Activated naive CD4-positive, alpha-beta T cell treated with anti-CD3 and anti-CD28 coated beads, Interleukin-2, amount 10 ng/mL, durations not matched to agents 7 days and 5 days (primary cell): ENCODE data around the gene SLC35F4.

Experiments used
- CTCF ChIA-PET: fragments of 350-600 bp; sonication (Branson Sonifier 250); formaldehyde crosslinking; loops from one replicate; lab custom pipeline; 2021; ENCODE audit warnings: antibody characterized with exemption; lab: Charles Lee
- DNase-seq: peaks from one replicate; pipeline ENCODE4 v3.0.0-alpha.2; 2020
- H3K27ac Mint-ChIP-seq: one replicate; pipeline ENCODE4 v1.8.0; 2021; ENCODE audit warnings: mild to moderate bottlenecking, moderate library complexity, mixed read lengths
- H3K27me3 Mint-ChIP-seq: one replicate; pipeline ENCODE4 v1.8.0; 2021; ENCODE audit warnings: mild to moderate bottlenecking, mixed read lengths
- H3K36me3 Mint-ChIP-seq: one replicate; pipeline ENCODE4 v1.8.0; 2021; ENCODE audit warnings: mixed read lengths
- H3K4me1 Mint-ChIP-seq: one replicate; pipeline ENCODE4 v1.8.0; 2021; ENCODE audit warnings: mixed read lengths
- H3K4me3 Mint-ChIP-seq: one replicate; pipeline ENCODE4 v1.8.0; 2021; ENCODE audit warnings: mild to moderate bottlenecking, moderate library complexity, mixed read lengths
- H3K9me3 Mint-ChIP-seq: one replicate; pipeline ENCODE4 v1.8.0; 2021; ENCODE audit warnings: mixed read lengths

The SLC35F4 gene

GRCh38 chr14:57834961-57835360 lies 30.9 kb downstream of the SLC35F4 start:
- CTCF ChIA-PET = no interaction called here
- Mint-ChIP-seq H3K36me3 (no peaks in the 10 kb centered on the region), H3K27me3 (no peaks in the 10 kb centered on the region), H3K27ac (no peak overlapping the region), H3K4me3 (no peak overlapping the region), H3K9me3 (no peaks in the 10 kb centered on the region), H3K4me1 (no peaks in the 10 kb centered on the region)
- DNase-seq = no peak

GRCh38 chr14:57834001-57834598 lies 31.8 kb downstream of the SLC35F4 start:
- no peaks in the 10 kb centered on the region for H3K4me1 Mint-ChIP-seq
- no peak overlapping the region for H3K27ac Mint-ChIP-seq
- no peak overlapping the region for H3K4me3 Mint-ChIP-seq
- CTCF ChIA-PET = no interaction called here
- H3K9me3 Mint-ChIP-seq = no peaks in the 10 kb centered on the region
- H3K27me3 Mint-ChIP-seq = no peaks in the 10 kb centered on the region
- no peak for DNase-seq
- H3K36me3 Mint-ChIP-seq = no peaks in the 10 kb centered on the region

GRCh38 chr14:57833323-57833722 lies 32.6 kb downstream of the SLC35F4 start:
- Mint-ChIP-seq H3K9me3 (no peaks in the 10 kb centered on the region), H3K4me1 (no peaks in the 10 kb centered on the region), H3K27me3 (no peaks in the 10 kb centered on the region), H3K4me3 (no peak overlapping the region), H3K27ac (no peak overlapping the region), H3K36me3 (no peaks in the 10 kb centered on the region)
- CTCF ChIA-PET = no interaction called here
- no peak for DNase-seq

GRCh38 chr14:57831981-57832380 lies 33.9 kb downstream of the SLC35F4 start:
- Mint-ChIP-seq H3K4me1 (no peaks in the 10 kb centered on the region), H3K9me3 (no peaks in the 10 kb centered on the region), H3K27ac (no peak overlapping the region), H3K4me3 (no peak overlapping the region), H3K27me3 (no peaks in the 10 kb centered on the region), H3K36me3 (no peaks in the 10 kb centered on the region)
- no peak for DNase-seq
- CTCF ChIA-PET = no interaction called here

- no peak overlapping the region for H3K4me3 Mint-ChIP-seq
- no peaks in the 10 kb centered on the region for H3K36me3 Mint-ChIP-seq
- DNase-seq = no peak
- CTCF ChIA-PET = no interaction called here
- no peaks in the 10 kb centered on the region for H3K27me3 Mint-ChIP-seq
- no peaks in the 10 kb centered on the region for H3K9me3 Mint-ChIP-seq
- no peak overlapping the region for H3K27ac Mint-ChIP-seq
- no peaks in the 10 kb centered on the region for H3K4me1 Mint-ChIP-seq
Observed at GRCh38 chr14:57828713-57829112, 37.2 kb downstream of the SLC35F4 start.

- no peaks in the 10 kb centered on the region for H3K36me3 Mint-ChIP-seq
- CTCF ChIA-PET = no interaction called here
- H3K27me3 Mint-ChIP-seq = no peaks in the 10 kb centered on the region
- no peak overlapping the region for H3K4me3 Mint-ChIP-seq
- DNase-seq = no peak
- no peaks in the 10 kb centered on the region for H3K9me3 Mint-ChIP-seq
- no peaks in the 10 kb centered on the region for H3K4me1 Mint-ChIP-seq
- H3K27ac Mint-ChIP-seq = no peak overlapping the region
Observed at GRCh38 chr14:57823015-57823660, 42.8 kb downstream of the SLC35F4 start.

- no peaks in the 10 kb centered on the region for H3K36me3 Mint-ChIP-seq
- CTCF ChIA-PET = no interaction called here
- DNase-seq = no peak
- no peaks in the 10 kb centered on the region for H3K27me3 Mint-ChIP-seq
- H3K4me1 Mint-ChIP-seq = no peaks in the 10 kb centered on the region
- H3K9me3 Mint-ChIP-seq = no peaks in the 10 kb centered on the region
- no peak overlapping the region for H3K27ac Mint-ChIP-seq
- H3K4me3 Mint-ChIP-seq = no peak overlapping the region
Observed at GRCh38 chr14:57822081-57822480, 43.8 kb downstream of the SLC35F4 start.

GRCh38 chr14:57820581-57820980 lies 45.3 kb downstream of the SLC35F4 start:
- Mint-ChIP-seq H3K4me1 (no peaks in the 10 kb centered on the region), H3K36me3 (no peaks in the 10 kb centered on the region), H3K27me3 (no peaks in the 10 kb centered on the region), H3K9me3 (no peaks in the 10 kb centered on the region), H3K4me3 (no peak overlapping the region), H3K27ac (no peak overlapping the region)
- CTCF ChIA-PET = no interaction called here
- no peak for DNase-seq

GRCh38 chr14:57818511-57818910 lies 47.4 kb downstream of the SLC35F4 start:
- H3K27ac Mint-ChIP-seq = no peak overlapping the region
- CTCF ChIA-PET = no interaction called here
- no peaks in the 10 kb centered on the region for H3K4me1 Mint-ChIP-seq
- no peaks in the 10 kb centered on the region for H3K36me3 Mint-ChIP-seq
- H3K9me3 Mint-ChIP-seq = no peaks in the 10 kb centered on the region
- H3K4me3 Mint-ChIP-seq = no peak overlapping the region
- no peak for DNase-seq
- no peaks in the 10 kb centered on the region for H3K27me3 Mint-ChIP-seq

- H3K4me1 Mint-ChIP-seq = no peaks in the 10 kb centered on the region
- H3K27ac Mint-ChIP-seq = no peak overlapping the region
- no peaks in the 10 kb centered on the region for H3K27me3 Mint-ChIP-seq
- no peak overlapping the region for H3K4me3 Mint-ChIP-seq
- no peak for DNase-seq
- CTCF ChIA-PET = no interaction called here
- H3K36me3 Mint-ChIP-seq = no peaks in the 10 kb centered on the region
- no peaks in the 10 kb centered on the region for H3K9me3 Mint-ChIP-seq
Observed at GRCh38 chr14:57816568-57817284, 49.2 kb downstream of the SLC35F4 start.

GRCh38 chr14:57814726-57815125 lies 51.2 kb downstream of the SLC35F4 start:
- no peaks in the 10 kb centered on the region for H3K9me3 Mint-ChIP-seq
- no peaks in the 10 kb centered on the region for H3K4me1 Mint-ChIP-seq
- no peaks in the 10 kb centered on the region for H3K27me3 Mint-ChIP-seq
- H3K27ac Mint-ChIP-seq = no peak overlapping the region
- CTCF ChIA-PET = no interaction called here
- no peak for DNase-seq
- H3K36me3 Mint-ChIP-seq = no peaks in the 10 kb centered on the region
- H3K4me3 Mint-ChIP-seq = no peak overlapping the region

- CTCF ChIA-PET = no interaction called here
- no peaks in the 10 kb centered on the region for H3K36me3 Mint-ChIP-seq
- H3K4me1 Mint-ChIP-seq = no peaks in the 10 kb centered on the region
- no peak for DNase-seq
- H3K27ac Mint-ChIP-seq = no peak overlapping the region
- H3K4me3 Mint-ChIP-seq = no peak overlapping the region
- no peaks in the 10 kb centered on the region for H3K27me3 Mint-ChIP-seq
- H3K9me3 Mint-ChIP-seq = no peaks in the 10 kb centered on the region
Observed at GRCh38 chr14:57812741-57813140, 53.2 kb downstream of the SLC35F4 start.

- CTCF ChIA-PET = no interaction called here
- Mint-ChIP-seq H3K4me1 (no peaks in the 10 kb centered on the region), H3K9me3 (no peaks in the 10 kb centered on the region), H3K27ac (no peak overlapping the region), H3K27me3 (peaks cover 2% of the 10 kb centered on the region), H3K4me3 (no peak overlapping the region), H3K36me3 (no peaks in the 10 kb centered on the region)
- DNase-seq = no peak
Observed at GRCh38 chr14:57811998-57812546, 53.8 kb downstream of the SLC35F4 start.

GRCh38 chr14:57809808-57810207 lies 56.1 kb downstream of the SLC35F4 start:
- H3K27me3 Mint-ChIP-seq = peaks cover 3% of the 10 kb centered on the region
- H3K27ac Mint-ChIP-seq = no peak overlapping the region
- CTCF ChIA-PET = no interaction called here
- H3K9me3 Mint-ChIP-seq = no peaks in the 10 kb centered on the region
- H3K4me3 Mint-ChIP-seq = no peak overlapping the region
- no peaks in the 10 kb centered on the region for H3K4me1 Mint-ChIP-seq
- H3K36me3 Mint-ChIP-seq = no peaks in the 10 kb centered on the region
- DNase-seq = no peak

- CTCF ChIA-PET = no interaction called here
- Mint-ChIP-seq H3K27me3 (no peaks in the 10 kb centered on the region), H3K4me1 (no peaks in the 10 kb centered on the region), H3K27ac (no peak overlapping the region), H3K4me3 (no peak overlapping the region), H3K9me3 (no peaks in the 10 kb centered on the region), H3K36me3 (no peaks in the 10 kb centered on the region)
- no peak for DNase-seq
Observed at GRCh38 chr14:57797160-57797559, 68.7 kb downstream of the SLC35F4 start.
